ENCODE measurements around the gene MB. TPM values are rescaled to one million over a fixed set of nuclear protein-coding genes. Genes with fewer than 3 reads are reported as not detected.

The MB gene
- total and polyA plus RNA-seq, 2 experiments from 2014 or later = not detected

DNA sequence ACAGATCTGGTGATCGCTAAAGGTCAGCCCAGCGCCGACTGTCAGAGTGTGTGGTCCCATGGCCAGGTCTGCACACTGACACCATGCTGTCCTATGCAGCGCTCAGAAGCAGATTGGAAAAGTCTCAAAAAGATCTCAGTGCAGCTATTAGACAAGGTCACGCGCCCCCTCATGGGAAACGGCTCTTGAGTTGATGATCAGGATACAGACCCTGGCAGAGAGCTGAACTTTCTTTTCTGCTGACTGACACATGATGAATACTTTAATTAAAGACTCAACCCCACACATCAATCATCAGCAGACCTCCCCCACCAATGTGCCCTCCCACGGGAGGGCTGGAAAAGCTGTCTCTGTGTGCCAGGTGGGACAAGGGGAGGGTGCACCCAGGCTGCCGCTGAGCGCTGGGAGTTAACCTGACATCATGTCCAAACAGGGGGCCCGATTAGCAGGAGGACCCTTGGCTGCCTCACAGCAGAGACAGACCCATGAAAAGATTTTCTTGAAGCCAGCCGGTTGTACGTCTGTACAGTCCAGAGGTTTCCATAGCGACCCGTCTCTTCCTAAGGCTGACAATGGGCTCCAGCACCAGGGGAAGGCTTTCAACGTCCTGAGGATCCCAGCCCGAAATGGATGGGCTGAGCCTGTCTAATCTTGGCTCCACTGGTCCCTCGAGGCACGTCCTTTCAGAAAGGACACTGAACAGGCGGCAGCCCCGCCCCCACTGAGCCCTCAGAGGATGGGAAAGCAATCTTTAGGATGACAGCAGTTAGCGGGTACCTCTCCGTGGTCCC is 49.6 kb downstream of the MB start:
- H3F3A ChIP-seq (replicated peaks; ENCODE audit: low read depth) = peaks cover 5% of the 10 kb centered on the region; the same call in 1 of the 2 replicates
- Mint-ChIP-seq H3K27ac (no peak overlapping the region), H3K9me3 (no peaks in the 10 kb centered on the region), H3K4me1 (peaks cover 13% of the 10 kb centered on the region), H3K4me3 (no peak overlapping the region), H3K27me3 (ENCODE audit: insufficient read depth, low read depth, poor library complexity) (peaks cover 7% of the 10 kb centered on the region), H3K36me3 (ENCODE audit: low read depth) (no peaks in the 10 kb centered on the region; the same call in 2 of the 3 replicates)
- no peaks in the 10 kb centered on the region for H3K79me2 ChIP-seq (replicated peaks; ENCODE audit: insufficient read depth)
- H3K4me2 ChIP-seq = no peak overlapping the region
- no peak overlapping the region for H3K4me3 ChIP-seq
- no peak for TF ChIP-seq CTCF (conservative IDR thresholded peaks at IDR 0.05; ENCODE audit: low read depth in 2 of 2)
- TF ChIP-seq POLR2AphosphoS5 (IDR thresholded peaks at IDR 0.05; ENCODE audit: low read depth) = no peak
- no peak for TF ChIP-seq ZNF331 (CRISPR knock-in tag; IDR thresholded peaks at IDR 0.05; ENCODE audit: low read depth)
- no peak for TF ChIP-seq CREB1 (CRISPR knock-in tag; IDR thresholded peaks at IDR 0.05; ENCODE audit: low read depth)
- no peak for TF ChIP-seq JUNB (IDR thresholded peaks at IDR 0.05; ENCODE audit: unreplicated experiment)
- TF ChIP-seq ETS1 (IDR thresholded peaks at IDR 0.05) = no peak
- TF ChIP-seq EZH2 (IDR thresholded peaks at IDR 0.05; ENCODE audit: low read depth, unreplicated experiment) = no peak
- DNase-seq (ENCODE audit: low spot score) = no peak
- no peak overlapping the region for H2AFZ ChIP-seq
- no peaks in the 10 kb centered on the region for H3K9me2 ChIP-seq (ENCODE audit: insufficient read depth)
- ATAC-seq = no peak
- peaks cover 10% of the 10 kb centered on the region for H3K4me1 ChIP-seq (ENCODE audit: insufficient read depth)
- no peaks in the 10 kb centered on the region for H4K20me1 ChIP-seq (replicated peaks; ENCODE audit: insufficient read depth)
- no peaks in the 10 kb centered on the region for H3K27me3 ChIP-seq (ENCODE audit: insufficient read depth)
- H3K27ac ChIP-seq (ENCODE audit: low read depth) = no peak overlapping the region
- no peaks in the 10 kb centered on the region for H3K36me3 ChIP-seq (ENCODE audit: insufficient read depth)

GRCh38 chr22:35564975-35565867 is 51.9 kb downstream of the MB start:
- H2AFZ ChIP-seq = peak overlapping the region; percentile 63; the same call in 1 of the 2 replicates
- H3K27ac Mint-ChIP-seq = no peak overlapping the region
- TF ChIP-seq ZNF462 (CRISPR knock-in tag; IDR thresholded peaks at IDR 0.05) (no peak), ZNF331 (CRISPR knock-in tag; IDR thresholded peaks at IDR 0.05; ENCODE audit: low read depth) (no peak)

More at GRCh38 chr22:35564975-35565867, 51.9 kb downstream of the MB start:
- Histone ChIP-seq H3K36me3 (ENCODE audit: insufficient read depth) (no peaks in the 10 kb centered on the region), H4K20me1 (replicated peaks; ENCODE audit: insufficient read depth) (no peaks in the 10 kb centered on the region), H3F3A (replicated peaks; ENCODE audit: low read depth) (peaks cover 5% of the 10 kb centered on the region; the same call in 1 of the 2 replicates), H3K27ac (ENCODE audit: low read depth) (no peak overlapping the region), H3K9me2 (ENCODE audit: insufficient read depth) (no peaks in the 10 kb centered on the region), H3K4me2 (no peak overlapping the region), H3K4me1 (ENCODE audit: insufficient read depth) (peaks cover 14% of the 10 kb centered on the region), H3K79me2 (replicated peaks; ENCODE audit: insufficient read depth) (no peaks in the 10 kb centered on the region), H3K27me3 (ENCODE audit: insufficient read depth) (no peaks in the 10 kb centered on the region), H3K4me3 (no peak overlapping the region)
- H3K9me3 Mint-ChIP-seq = no peaks in the 10 kb centered on the region; the same call in 2 of the 3 replicates
- peaks cover 17% of the 10 kb centered on the region for H3K27me3 Mint-ChIP-seq (ENCODE audit: insufficient read depth, low read depth, poor library complexity)
- no peak for ATAC-seq
- DNase-seq (ENCODE audit: low spot score) = no peak
- H3K4me1 Mint-ChIP-seq = peaks cover 23% of the 10 kb centered on the region
- no peak overlapping the region for H3K4me3 Mint-ChIP-seq
- no peaks in the 10 kb centered on the region for H3K36me3 Mint-ChIP-seq (ENCODE audit: low read depth)
